AG09309 (cell line): Measurements from ENCODE around the gene EFNA5.

Source experiments
- DNase-seq: peaks from one replicate; pipeline ENCODE4 v3.0.0-alpha.2; 2010; ENCODE audit warnings: low read depth
- H3K4me3 ChIP-seq: 2 replicates; pipeline ENCODE4 v1.5.1; 2011; ENCODE audit warnings: mild to moderate bottlenecking, low read depth, low read length, moderate library complexity; ENCODE audit not compliant: control insufficient read depth
- CTCF ChIP-seq: IDR thresholded peaks from 2 replicates; pipeline ENCODE4 v1.5.1; 2011; ENCODE audit warnings: mild to moderate bottlenecking, low read depth, low read length, inconsistent platforms; ENCODE audit not compliant: insufficient read depth, control insufficient read depth; ENCODE audit errors: missing control alignments

Gene EFNA5

GRCh38 chr5:107577394-107577950, 93.3 kb downstream of the EFNA5 start:
- H3K4me3 ChIP-seq: no peak overlapping the region
- TF ChIP-seq CTCF: no peak
- DNase-seq: no peak

- DNase-seq: no peak
- no peak for TF ChIP-seq CTCF
- H3K4me3 ChIP-seq: no peak overlapping the region
Measured at GRCh38 chr5:107576736-107577393, 93.9 kb downstream of the EFNA5 start.

GRCh38 chr5:107576155-107576554, 94.6 kb downstream of the EFNA5 start:
- no peak for DNase-seq
- TF ChIP-seq CTCF: no peak
- H3K4me3 ChIP-seq: no peak overlapping the region

- DNase-seq: no peak
- H3K4me3 ChIP-seq: no peak overlapping the region
- TF ChIP-seq CTCF: no peak
Measured at GRCh38 chr5:107574287-107574686, 96.5 kb downstream of the EFNA5 start.

- no peak overlapping the region for H3K4me3 ChIP-seq
- TF ChIP-seq CTCF: no peak
- no peak for DNase-seq
Measured at GRCh38 chr5:107572715-107573368, 97.9 kb downstream of the EFNA5 start.

GRCh38 chr5:107571621-107572536, 98.9 kb downstream of the EFNA5 start:
- peak overlapping the region; percentile 30 for H3K4me3 ChIP-seq
- TF ChIP-seq CTCF: peak; percentile 89
- peak; percentile 83 for DNase-seq
